ENCODE measurements around the gene COL9A2.

- TF ChIP-seq ZFP30 (CRISPR knock-in tag; IDR thresholded peaks at IDR 0.05) (no peak), CREB5 (CRISPR knock-in tag; IDR thresholded peaks at IDR 0.05; ENCODE audit: low read depth) (no peak), ZFP3 (CRISPR knock-in tag; IDR thresholded peaks at IDR 0.05) (no peak), ZNF70 (CRISPR knock-in tag; IDR thresholded peaks at IDR 0.05) (no peak), ARNTL (CRISPR knock-in tag; IDR thresholded peaks at IDR 0.05; ENCODE audit: borderline replicate concordance, low read depth) (no peak), RARB (CRISPR knock-in tag; IDR thresholded peaks at IDR 0.05) (no peak)
Measured at GRCh38 chr1:40265919-40266318, 51.2 kb downstream of the COL9A2 start.

All from SK-N-SH treated with all-trans-retinoic acid at 6 μM for 48 hours (cell line).